HG02610 (cell line): ENCODE measurements around the gene TMEM185B.
"Not testable (repeated sequence)": the region's sequence is repeated elsewhere in the genome, so short reads cannot be mapped to it uniquely, and the experiment has no call there.

Experiments used
- ATAC-seq: cut with Tn5 transposase; IDR thresholded peaks from one replicate; pipeline ENCODE4 v1.9.1; 2021; ENCODE audit warnings: mild to moderate bottlenecking, moderate library complexity; ENCODE audit not compliant: unreplicated experiment

TMEM185B gene

GRCh38 chr2:120223034-120223912, at the start of gene TMEM185B:
TSS of gene TMEM185B (minus strand) at chr2:120223400. CDS start at chr2:120222976, 424 bp downstream.
- peak; percentile 87 for ATAC-seq

GRCh38 chr2:120271711-120272379, 48.6 kb upstream of the TMEM185B start:
- no peak for ATAC-seq

GRCh38 chr2:120269816-120270215, 46.6 kb upstream of the TMEM185B start:
- ATAC-seq, result no peak

- ATAC-seq, result no peak
These were observed 46.0 kb upstream of the TMEM185B start for GRCh38 chr2:120269076-120269744.

DNA sequence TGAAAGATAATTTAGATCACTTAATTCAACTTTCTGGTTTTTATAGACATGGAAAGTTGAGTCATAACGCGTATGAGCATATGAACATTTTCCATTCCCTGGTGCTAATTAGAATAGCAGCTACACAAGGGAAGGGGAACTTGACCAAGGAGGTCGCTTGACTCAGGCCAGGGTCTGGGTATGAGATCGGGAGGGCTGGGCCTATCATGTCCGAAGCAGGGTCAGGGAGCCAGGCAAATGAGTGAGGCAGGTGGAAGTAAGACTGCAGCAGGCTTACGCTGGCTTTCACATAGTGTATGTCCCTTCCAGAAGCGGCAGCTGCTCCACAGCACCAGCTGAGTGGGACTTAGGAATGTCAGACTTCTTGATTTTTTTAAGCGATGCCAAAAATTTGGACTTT, 44.1 kb upstream of the TMEM185B start:
- ATAC-seq, result peak; percentile 46

DNA sequence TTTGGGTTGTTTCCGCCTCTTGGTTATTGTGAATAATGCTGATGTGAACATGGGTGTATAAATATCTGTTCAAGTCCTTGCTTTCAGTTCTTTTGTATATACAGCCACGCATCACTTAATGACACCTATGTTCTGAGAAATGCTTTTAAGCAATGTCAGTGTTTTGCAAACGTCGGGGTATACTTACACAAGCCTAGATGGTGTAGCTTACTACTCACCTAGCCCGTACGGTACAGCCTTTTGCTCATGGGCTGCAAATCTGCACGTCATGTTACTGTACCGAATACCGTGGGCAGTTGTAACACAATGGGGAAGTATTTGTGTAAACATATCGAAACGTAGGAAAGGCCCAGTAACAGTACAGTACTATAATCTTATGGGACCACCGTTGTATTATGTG, 41.8 kb upstream of the TMEM185B start:
- ATAC-seq, result peak; percentile 38

DNA sequence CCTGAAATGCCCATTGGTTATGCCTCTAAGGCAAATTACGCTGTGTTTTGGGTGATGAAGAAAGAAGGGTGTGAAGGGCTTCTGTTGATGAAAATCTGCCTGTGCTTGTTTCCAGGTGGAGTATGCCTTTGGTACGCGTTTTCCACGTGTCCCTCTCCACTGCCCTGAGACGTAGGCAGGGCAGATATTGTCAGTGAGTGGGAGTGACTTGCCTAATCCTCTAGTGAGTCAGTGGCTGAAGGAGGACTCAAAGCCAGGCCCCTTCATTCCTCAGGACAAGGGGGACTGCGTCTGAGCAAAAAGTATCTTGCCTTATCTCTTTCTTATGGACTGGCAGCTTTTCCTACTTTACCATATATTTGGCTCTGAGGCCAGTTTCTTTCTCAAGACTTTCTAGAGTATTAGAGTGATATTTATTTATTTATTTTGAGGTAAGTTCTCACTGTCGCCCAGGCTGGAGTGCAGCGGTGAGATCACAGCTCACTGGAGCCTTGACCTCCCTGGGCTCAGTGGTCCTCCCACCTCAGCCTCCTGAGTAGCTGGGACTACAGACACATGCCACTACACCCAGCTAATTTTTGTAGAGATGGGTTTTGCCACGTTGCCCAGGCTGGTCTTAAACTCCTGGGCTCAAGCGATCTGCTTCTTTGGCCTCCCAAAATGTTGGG, 39.7 kb upstream of the TMEM185B start:
- ATAC-seq, result no peak

DNA sequence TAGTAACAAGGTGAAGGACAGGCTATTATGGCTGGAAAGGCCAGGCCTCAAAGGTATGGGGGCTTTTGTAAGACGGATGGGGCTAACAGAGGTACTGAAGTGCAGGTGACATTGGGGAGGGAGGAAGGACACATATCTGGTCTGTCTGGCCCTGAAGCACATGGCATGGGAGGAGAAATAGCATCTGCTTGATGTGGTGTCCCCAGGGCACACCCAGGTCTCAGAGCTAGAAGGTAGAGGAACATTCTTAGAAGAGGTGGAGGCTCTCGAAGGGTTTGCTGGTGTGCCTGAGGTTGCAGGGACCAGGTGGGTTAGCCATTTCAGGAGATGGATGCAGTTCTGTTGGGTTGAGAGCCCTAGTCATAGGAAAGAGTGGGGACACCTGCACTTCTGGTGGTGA, 39.0 kb upstream of the TMEM185B start:
- ATAC-seq, result no peak

DNA sequence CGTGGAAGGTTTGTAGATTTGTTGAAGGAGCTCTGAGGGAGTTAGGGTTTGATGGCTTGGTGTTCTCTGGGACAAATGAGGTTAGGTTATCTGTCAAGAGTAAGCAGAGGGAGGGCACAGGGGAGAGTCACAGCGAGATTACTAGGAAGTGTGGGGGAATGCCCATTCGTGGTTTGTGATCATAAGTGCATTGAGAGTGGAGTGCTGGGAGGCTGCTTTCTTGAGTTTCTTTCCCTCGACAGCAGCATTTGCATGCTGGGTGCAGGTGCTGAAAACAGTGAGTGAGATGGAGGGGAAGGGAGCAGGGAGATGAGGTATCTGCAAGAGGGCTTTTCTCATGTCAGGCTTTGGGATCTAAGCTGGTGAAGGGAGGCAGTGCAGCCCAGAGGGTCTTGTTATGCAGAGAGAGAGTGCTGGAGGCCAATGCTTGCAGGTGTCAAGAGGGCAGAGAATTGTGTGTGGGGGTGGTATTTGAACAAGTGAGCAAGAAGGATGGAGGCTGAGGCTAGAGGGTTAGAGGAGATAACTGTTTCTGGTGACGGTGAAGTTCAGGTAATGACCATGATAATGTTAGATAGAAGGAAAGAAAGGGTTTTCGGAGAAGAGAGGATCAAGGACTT, 38.3 kb upstream of the TMEM185B start:
- ATAC-seq, result peak; percentile 93

DNA sequence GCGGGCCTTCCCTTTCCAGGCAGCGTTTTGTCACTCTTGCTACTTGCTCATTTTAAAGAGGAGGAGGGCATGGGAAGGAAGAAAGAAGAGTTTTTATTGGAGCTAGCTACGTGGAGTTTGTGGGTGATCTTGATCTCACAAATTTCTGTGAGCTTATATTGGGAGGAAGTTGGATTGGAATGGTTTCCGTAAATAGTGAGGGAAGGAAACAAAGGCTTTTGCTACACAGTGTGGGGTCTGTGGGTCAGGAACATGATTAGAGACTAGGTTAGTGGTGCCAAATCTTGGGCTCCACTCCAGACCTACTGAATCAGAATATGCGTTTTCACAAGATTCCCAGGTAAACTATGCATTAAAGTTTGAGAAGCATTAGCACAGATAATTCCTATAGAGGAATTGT, 37.5 kb upstream of the TMEM185B start:
- no peak for ATAC-seq

- not testable (repeated sequence) for ATAC-seq
These were observed 36.7 kb upstream of the TMEM185B start for GRCh38 chr2:120259939-120260338.

DNA sequence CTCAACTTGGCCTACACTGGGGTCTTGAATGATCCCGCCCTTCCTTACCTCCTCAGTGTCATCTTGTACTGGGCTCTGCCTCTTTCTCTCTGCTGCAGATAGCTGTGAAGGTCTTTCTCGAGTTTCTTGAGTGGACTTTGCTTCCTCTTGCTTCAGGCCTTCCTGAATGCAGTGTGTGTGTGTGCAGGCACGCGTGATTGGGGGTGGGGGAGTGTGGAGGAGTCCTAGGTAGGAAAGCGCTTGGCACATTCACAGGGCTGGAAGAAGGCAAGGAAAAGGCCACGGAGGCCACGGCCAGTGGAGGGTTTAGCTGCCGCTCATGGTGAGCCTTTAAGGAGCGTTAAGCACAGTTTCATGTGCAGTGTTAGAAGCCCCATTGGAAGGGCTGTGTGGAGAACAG, 35.0 kb upstream of the TMEM185B start:
- ATAC-seq, result no peak

DNA sequence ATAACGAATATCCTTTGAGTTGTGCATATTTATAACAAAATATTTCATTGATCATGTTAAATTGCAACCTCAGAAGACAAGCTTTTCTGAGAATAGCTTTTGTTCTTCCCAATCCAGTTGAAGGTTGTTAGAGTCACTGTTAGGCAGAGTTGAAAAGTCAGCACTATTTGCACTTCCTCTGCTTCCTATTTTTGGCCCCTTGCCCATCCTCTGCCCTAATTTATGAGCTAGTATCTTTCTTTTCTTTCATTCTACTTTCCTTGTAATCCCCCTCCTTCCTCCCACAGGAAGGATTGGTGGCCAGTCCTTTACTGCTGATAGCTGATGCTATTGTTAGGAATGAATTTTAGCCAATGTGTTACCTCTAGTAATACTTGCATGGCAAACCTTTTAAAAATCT, 34.3 kb upstream of the TMEM185B start:
- no peak for ATAC-seq

GRCh38 chr2:120256651-120257000, 33.4 kb upstream of the TMEM185B start:
- ATAC-seq, result no peak

DNA sequence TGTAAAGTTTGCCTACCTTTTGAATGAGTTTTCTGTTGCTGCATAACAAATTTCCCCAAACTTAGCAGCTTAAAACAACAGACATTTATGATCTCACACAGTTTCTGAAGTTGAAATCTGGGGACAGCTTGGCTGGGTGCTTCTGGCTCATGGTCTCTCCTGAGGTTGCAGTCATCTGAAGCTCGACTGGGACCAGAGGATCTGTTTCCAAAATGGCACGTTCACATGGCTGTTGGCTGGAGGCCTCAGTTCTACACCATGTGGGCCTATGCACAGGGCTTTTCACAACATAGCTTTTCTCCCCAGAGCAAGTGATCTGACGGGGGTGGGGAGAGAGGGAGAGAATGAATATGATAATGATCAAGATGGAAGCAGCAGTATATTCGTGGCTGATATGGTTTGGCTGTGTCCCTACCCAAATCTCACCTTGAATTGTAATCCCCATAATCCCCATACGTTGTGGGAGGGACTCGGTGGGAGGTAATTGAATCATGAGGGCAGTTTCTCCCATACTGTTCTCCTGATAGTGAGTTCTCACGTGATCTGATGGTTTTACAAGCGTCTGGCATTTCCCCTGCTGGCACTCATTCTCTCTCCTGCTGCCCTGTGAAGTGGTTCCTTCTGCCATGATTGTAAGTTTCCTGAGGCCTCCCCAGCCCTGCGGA, 32.9 kb upstream of the TMEM185B start:
- ATAC-seq, result no peak

DNA sequence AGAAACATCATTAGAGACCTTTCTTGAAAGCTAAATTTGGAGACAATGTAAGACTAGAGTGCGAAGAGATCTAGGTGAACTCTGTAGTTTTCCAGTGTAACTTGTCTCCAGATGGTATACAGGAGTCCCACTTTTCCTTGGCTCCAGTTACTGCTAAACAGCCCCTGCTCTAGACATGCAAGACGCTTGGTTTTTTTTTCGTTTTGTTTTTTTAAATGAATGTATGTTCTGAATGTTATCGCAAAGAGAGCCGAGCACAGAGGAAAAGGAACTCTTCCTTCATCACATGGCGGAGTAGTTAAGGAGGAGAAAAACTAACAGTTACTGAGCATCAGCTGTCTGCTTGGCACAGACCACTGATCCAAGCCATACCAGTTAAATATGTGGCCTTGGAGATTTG, 31.9 kb upstream of the TMEM185B start:
- no peak for ATAC-seq

GRCh38 chr2:120254178-120254577, 31.0 kb upstream of the TMEM185B start:
- ATAC-seq, result no peak

GRCh38 chr2:120253021-120253882, 30.1 kb upstream of the TMEM185B start:
- ATAC-seq, result peak; percentile 24
